Measurements from ENCODE around the gene DDX10. TPM values are rescaled to one million over a fixed set of nuclear protein-coding genes. Genes with fewer than 3 reads are reported as not detected.

Gene DDX10
- total RNA-seq, 1 experiment from 2014 or later: 48.3 TPM

- Histone ChIP-seq H2BK120ac (ENCODE audit: low read depth, low read length, poor library complexity, severe bottlenecking) (no peak overlapping the region), H2BK15ac (ENCODE audit: low read depth, low read length) (no peak overlapping the region), H3K27me3 (ENCODE audit: insufficient read depth, low read length) (no peaks in the 10 kb centered on the region), H4K20me1 (ENCODE audit: control insufficient read depth, insufficient read depth, insufficient read length) (no peaks in the 10 kb centered on the region), H3K27ac (ENCODE audit: insufficient read length, low read depth, low read length) (no peak overlapping the region), H4K8ac (replicated peaks; ENCODE audit: insufficient read length, low read depth, low read length) (no peak overlapping the region), H3K4me2 (ENCODE audit: insufficient read depth, insufficient read length, low read length) (no peak overlapping the region), H3K18ac (ENCODE audit: insufficient read length, low read depth, low read length) (no peak overlapping the region), H2AK5ac (ENCODE audit: insufficient read length, low read length) (no peak overlapping the region), H2BK12ac (ENCODE audit: insufficient read length, low read depth, low read length) (no peak overlapping the region), H2BK5ac (ENCODE audit: insufficient read length, low read length) (no peak overlapping the region), H4K91ac (ENCODE audit: insufficient read length, low read depth, low read length) (no peak overlapping the region), H4K5ac (ENCODE audit: insufficient read length, low read depth, low read length) (no peak overlapping the region), H3T11ph (ENCODE audit: low read length) (no peak overlapping the region), H3K9me3 (ENCODE audit: control insufficient read depth, low read depth, low read length) (no peaks in the 10 kb centered on the region), H3K79me2 (ENCODE audit: insufficient read depth, low read length) (no peaks in the 10 kb centered on the region), H2AFZ (ENCODE audit: low read length) (no peak overlapping the region), H3K23ac (ENCODE audit: insufficient read length, low read depth, low read length) (no peak overlapping the region), H3K56ac (ENCODE audit: insufficient read length, low read depth, low read length) (no peak overlapping the region), H3K79me1 (ENCODE audit: insufficient read depth, low read depth, low read length, poor library complexity, severe bottlenecking) (no peaks in the 10 kb centered on the region), H3K14ac (ENCODE audit: insufficient read depth, low read length) (no peak overlapping the region), H3K9ac (ENCODE audit: extremely low read depth, insufficient read length, low read length) (no peak overlapping the region), H3K4me1 (ENCODE audit: insufficient read depth, low read length) (peaks cover 4% of the 10 kb centered on the region; the same call in 1 of the 2 replicates), H3K23me2 (ENCODE audit: insufficient read length, low read depth, low read length, poor library complexity, severe bottlenecking) (no peaks in the 10 kb centered on the region), H3K4ac (ENCODE audit: low read depth, low read length) (no peak overlapping the region), H2BK20ac (ENCODE audit: low read depth, low read length, poor library complexity, severe bottlenecking) (no peak overlapping the region)
- Mint-ChIP-seq H3K36me3 (ENCODE audit: insufficient read depth in 1 of 3, low read depth in 3 of 3) (peaks cover 41 to 47% (median 46%) of the 10 kb centered on the region in 3 experiments), H3K27me3 (ENCODE audit: low read depth) (no peaks in the 10 kb centered on the region), H3K4me1 (peaks cover 15 to 19% of the 10 kb centered on the region in 2 experiments), H3K27ac (no peak overlapping the region), H3K4me3 (no peak overlapping the region), H3K9me3 (peaks cover 13 to 16% of the 10 kb centered on the region in 2 experiments)
- DNase-seq: no peak
- TF ChIP-seq CTCF (conservative IDR thresholded peaks at IDR 0.05): no peak
These were observed 44.9 kb downstream of the DDX10 start for GRCh38 chr11:108709741-108710140.
